Pancreas (tissue), 10 donors: Measurements from ENCODE around the gene AXIN2. TPM values are rescaled to one million over a fixed set of nuclear protein-coding genes. Genes with fewer than 3 reads are reported as not detected.

ENCODE experiments used
- ATAC-seq, 4 donors: fragments of 200-7000 bp; cut with Tn5 transposase; one replicate each; pipeline versions ENCODE4 v1.8.0 to v1.9.1; 2020; ENCODE audit warnings: mild to moderate bottlenecking in 4 of 4, moderate library complexity in 4 of 4
- DNase-seq, 6 donors: peaks; one replicate each; pipeline ENCODE4 v3.0.0-alpha.2; 2020
- FAIRE-seq: peaks from 2 replicates; lab custom pipeline; 2012; peaks lifted over from hg19 to GRCh38; lab: Jason Lieb, UNC
- H3K27ac ChIP-seq, 4 donors: fragments of 200-600 bp; sonication (generic); 1 replicate in 3 of 4; 2 replicates in 1 of 4; pipeline versions ENCODE4 v1.5.0 to v1.8.0; 2020
- H3K27me3 ChIP-seq, 4 donors: fragments of 200-600 bp; one replicate each; pipeline ENCODE4 v1.8.0; 2021
- H3K36me3 ChIP-seq, 3 donors: fragments of 200-600 bp; sonication (generic) in 1 of 3; one replicate each; pipeline versions ENCODE4 v1.5.0 to v1.8.0; 2020 to 2021
- H3K4me1 ChIP-seq, 3 donors: fragments of 200-600 bp; one replicate each; pipeline ENCODE4 v1.8.0; 2021
- H3K4me3 ChIP-seq, 4 donors: fragments of 200-600 bp; sonication (generic) in 2 of 4; one replicate each; pipeline versions ENCODE4 v1.5.0 to v1.8.0; 2020 to 2021
- H3K9me3 ChIP-seq, 4 donors: fragments of 200-600 bp; one replicate each; pipeline ENCODE4 v1.8.0; 2021
- CTCF ChIP-seq, 4 donors: fragments of 200-600 bp; sonication (generic) in 3 of 4; IDR thresholded peaks; one replicate each; pipeline versions ENCODE4 v1.5.0 to v1.8.0; 2021; ENCODE audit warnings: antibody characterized with exemption in 4 of 4
- WGBS, 2 donors: extraction: QIAGEN DNeasy Blood & Tissue Kit; methylation state at CpG; one replicate each; pipeline ENCODE4 v1.1.7; 2013; 5-methylcytosine and 5-hydroxymethylcytosine counted together
- intact Hi-C, 3 donors: fragments of 100-400 bp; cut with DNase I; formaldehyde crosslinking; loops; one replicate each; pipeline versions ENCODE4 v1.11.1 to v1.14.2; 2022
- polyA plus RNA-seq, 2 donors: library from polyadenylated mRNA; stranded (reverse); fragments of 200-250 nt; gene quantifications; one replicate each; pipeline ENCODE4 v1.2.3, GENCODE V29; 2013
- total RNA-seq, 6 donors: library from RNA; stranded (reverse); fragmentation: NEBNext Ultra II Directional in 4 of 6; extraction: Animal tissue kit (Norgen Biotek cat#: 25700) in 4 of 6; gene quantifications; one replicate each; pipeline versions ENCODE4 v1.2.1 to v1.2.4, GENCODE V29; 2021 to 2023
- donor health status: healthy with polysubstance abuse.
- donor health status: DM: no; HTN: no; CAD: no; lungs with moderate emphysema.
- donor health status: DM: no; HTN: no; CAD: no.
- donor health status: control.
- donor health status: control.
- donor health status: Bipolar disorder and iron deficiency.
- donor health status: DM: yes; HTN: yes; CAD: no.
- donor health status: DM: no; HTN: no; CAD: no.
- donor health status: DM: no; HTN: no; CAD: no.
- donor health status: DM: yes; HTN: yes; CAD: no.

Gene AXIN2
- total and polyA plus RNA-seq, 8 donors = 2.5 to 13.1 (median 3.3) TPM

GRCh38 chr17:65559461-65559803, 2.0 kb downstream of the AXIN2 start:
- no peak for FAIRE-seq
- TF ChIP-seq CTCF (IDR thresholded peaks at IDR 0.05) = no peak
- Histone ChIP-seq H3K4me1 (peaks cover 11 to 33% (median 15%) of the 10 kb centered on the region in 3 donors), H3K4me3 (peak overlapping the region; percentile 71 to 90 (median 90)), H3K27ac (peak overlapping the region in 3 of 4 donors; percentile 89 to 95 (median 90)), H3K27me3 (no peaks in the 10 kb centered on the region), H3K36me3 (no peaks in the 10 kb centered on the region), H3K9me3 (no peaks in the 10 kb centered on the region)
- WGBS, 2 donors = 2% methylated on average over 13 of the region's 13 CpGs
- intact Hi-C loops = loop anchor here in 2 of 3 donors (10.0 kb wide), 1 partner anchor 265 kb away; no protein-coding TSS in a partner anchor
- no peak for ATAC-seq
- no peak for DNase-seq

GRCh38 chr17:65558683-65559460, 2.6 kb downstream of the AXIN2 start:
- no peak for FAIRE-seq
- intact Hi-C loops = loop anchor here in 2 of 3 donors (10.0 kb wide), 1 partner anchor 264 kb away; no protein-coding TSS in a partner anchor

GRCh38 chr17:65558311-65558682, 3.2 kb downstream of the AXIN2 start:
- H3K36me3 ChIP-seq = no peaks in the 10 kb centered on the region
- no peak for DNase-seq
- TF ChIP-seq CTCF (IDR thresholded peaks at IDR 0.05) = no peak
- peaks cover 11 to 32% (median 15%) of the 10 kb centered on the region in 3 donors for H3K4me1 ChIP-seq
- H3K9me3 ChIP-seq = no peaks in the 10 kb centered on the region
- no peak overlapping the region for H3K4me3 ChIP-seq
- ATAC-seq = no peak
- 85 to 87% methylated on average over 15 of the region's 15 CpGs for WGBS, 2 donors
- intact Hi-C loops = loop anchor here in 2 of 3 donors (10.0 kb wide), 1 partner anchor 263 kb away; no protein-coding TSS in a partner anchor
- no peak for FAIRE-seq
- H3K27ac ChIP-seq = no peak overlapping the region
- no peaks in the 10 kb centered on the region for H3K27me3 ChIP-seq

More at GRCh38 chr17:65558683-65559460, 2.6 kb downstream of the AXIN2 start:
- ATAC-seq = no peak
- no peak for DNase-seq
- Histone ChIP-seq H3K36me3 (no peaks in the 10 kb centered on the region), H3K9me3 (no peaks in the 10 kb centered on the region), H3K27me3 (no peaks in the 10 kb centered on the region), H3K27ac (peak overlapping the region in 2 of 4 donors; percentile 89 to 95), H3K4me1 (peaks cover 11 to 32% (median 15%) of the 10 kb centered on the region in 3 donors), H3K4me3 (peak overlapping the region in 3 of 4 donors; percentile 89 to 90 (median 90))
- 41 to 49% methylated on average over 29 of the region's 29 CpGs for WGBS, 2 donors
- no peak for TF ChIP-seq CTCF (IDR thresholded peaks at IDR 0.05)

- no peaks in the 10 kb centered on the region for H3K27me3 ChIP-seq
- H3K27ac ChIP-seq = peak overlapping the region in 1 of 4 donors; percentile 16
- DNase-seq = no peak
- no peaks in the 10 kb centered on the region for H3K36me3 ChIP-seq
- intact Hi-C loops = loop anchor here in 2 of 3 donors (10.0 kb wide), 1 partner anchor 263 kb away; no protein-coding TSS in a partner anchor
- ATAC-seq = peak in 1 of 4 donors; percentile 14
- no peak for FAIRE-seq
- peaks cover 11 to 32% (median 15%) of the 10 kb centered on the region in 3 donors for H3K4me1 ChIP-seq
- TF ChIP-seq CTCF (IDR thresholded peaks at IDR 0.05) = no peak
- peak overlapping the region in 1 of 4 donors; percentile 10 for H3K4me3 ChIP-seq
- WGBS, 2 donors = 73 to 74% methylated on average over 21 of the region's 21 CpGs
- no peaks in the 10 kb centered on the region for H3K9me3 ChIP-seq
Observed at GRCh38 chr17:65557349-65558310, 3.8 kb downstream of the AXIN2 start.
